Measurements from ENCODE around the gene LRP2.

DNA sequence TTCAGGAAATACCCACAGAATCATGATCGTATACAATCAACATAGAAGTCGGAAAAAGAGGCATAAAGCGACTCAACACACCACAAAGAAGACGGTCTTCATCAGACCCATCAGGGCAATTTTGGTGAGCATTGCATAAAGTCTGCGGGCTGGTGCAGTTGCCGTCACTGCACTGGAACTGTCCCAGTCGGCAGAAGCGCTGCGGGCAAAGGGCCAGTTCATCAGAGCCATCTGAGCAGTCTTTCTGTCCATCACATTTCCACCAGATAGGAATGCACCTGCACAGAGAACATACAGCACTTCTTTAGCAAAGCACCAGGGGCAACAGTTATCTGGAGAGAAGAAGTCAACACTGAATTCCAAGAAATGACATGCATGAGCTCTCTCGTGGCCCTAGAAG is 187.2 kb downstream of the LRP2 start:
- TF ChIP-seq, protein P1, sequence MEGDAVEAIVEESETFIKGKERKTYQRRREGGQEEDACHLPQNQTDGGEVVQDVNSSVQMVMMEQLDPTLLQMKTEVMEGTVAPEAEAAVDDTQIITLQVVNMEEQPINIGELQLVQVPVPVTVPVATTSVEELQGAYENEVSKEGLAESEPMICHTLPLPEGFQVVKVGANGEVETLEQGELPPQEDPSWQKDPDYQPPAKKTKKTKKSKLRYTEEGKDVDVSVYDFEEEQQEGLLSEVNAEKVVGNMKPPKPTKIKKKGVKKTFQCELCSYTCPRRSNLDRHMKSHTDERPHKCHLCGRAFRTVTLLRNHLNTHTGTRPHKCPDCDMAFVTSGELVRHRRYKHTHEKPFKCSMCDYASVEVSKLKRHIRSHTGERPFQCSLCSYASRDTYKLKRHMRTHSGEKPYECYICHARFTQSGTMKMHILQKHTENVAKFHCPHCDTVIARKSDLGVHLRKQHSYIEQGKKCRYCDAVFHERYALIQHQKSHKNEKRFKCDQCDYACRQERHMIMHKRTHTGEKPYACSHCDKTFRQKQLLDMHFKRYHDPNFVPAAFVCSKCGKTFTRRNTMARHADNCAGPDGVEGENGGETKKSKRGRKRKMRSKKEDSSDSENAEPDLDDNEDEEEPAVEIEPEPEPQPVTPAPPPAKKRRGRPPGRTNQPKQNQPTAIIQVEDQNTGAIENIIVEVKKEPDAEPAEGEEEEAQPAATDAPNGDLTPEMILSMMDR (IDR thresholded peaks at IDR 0.05), result no peak
- TF ChIP-seq, protein P2, sequence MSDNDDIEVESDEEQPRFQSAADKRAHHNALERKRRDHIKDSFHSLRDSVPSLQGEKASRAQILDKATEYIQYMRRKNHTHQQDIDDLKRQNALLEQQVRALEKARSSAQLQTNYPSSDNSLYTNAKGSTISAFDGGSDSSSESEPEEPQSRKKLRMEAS (CRISPR knock-in tag; IDR thresholded peaks at IDR 0.05), result no peak
- TF ChIP-seq, protein P3, sequence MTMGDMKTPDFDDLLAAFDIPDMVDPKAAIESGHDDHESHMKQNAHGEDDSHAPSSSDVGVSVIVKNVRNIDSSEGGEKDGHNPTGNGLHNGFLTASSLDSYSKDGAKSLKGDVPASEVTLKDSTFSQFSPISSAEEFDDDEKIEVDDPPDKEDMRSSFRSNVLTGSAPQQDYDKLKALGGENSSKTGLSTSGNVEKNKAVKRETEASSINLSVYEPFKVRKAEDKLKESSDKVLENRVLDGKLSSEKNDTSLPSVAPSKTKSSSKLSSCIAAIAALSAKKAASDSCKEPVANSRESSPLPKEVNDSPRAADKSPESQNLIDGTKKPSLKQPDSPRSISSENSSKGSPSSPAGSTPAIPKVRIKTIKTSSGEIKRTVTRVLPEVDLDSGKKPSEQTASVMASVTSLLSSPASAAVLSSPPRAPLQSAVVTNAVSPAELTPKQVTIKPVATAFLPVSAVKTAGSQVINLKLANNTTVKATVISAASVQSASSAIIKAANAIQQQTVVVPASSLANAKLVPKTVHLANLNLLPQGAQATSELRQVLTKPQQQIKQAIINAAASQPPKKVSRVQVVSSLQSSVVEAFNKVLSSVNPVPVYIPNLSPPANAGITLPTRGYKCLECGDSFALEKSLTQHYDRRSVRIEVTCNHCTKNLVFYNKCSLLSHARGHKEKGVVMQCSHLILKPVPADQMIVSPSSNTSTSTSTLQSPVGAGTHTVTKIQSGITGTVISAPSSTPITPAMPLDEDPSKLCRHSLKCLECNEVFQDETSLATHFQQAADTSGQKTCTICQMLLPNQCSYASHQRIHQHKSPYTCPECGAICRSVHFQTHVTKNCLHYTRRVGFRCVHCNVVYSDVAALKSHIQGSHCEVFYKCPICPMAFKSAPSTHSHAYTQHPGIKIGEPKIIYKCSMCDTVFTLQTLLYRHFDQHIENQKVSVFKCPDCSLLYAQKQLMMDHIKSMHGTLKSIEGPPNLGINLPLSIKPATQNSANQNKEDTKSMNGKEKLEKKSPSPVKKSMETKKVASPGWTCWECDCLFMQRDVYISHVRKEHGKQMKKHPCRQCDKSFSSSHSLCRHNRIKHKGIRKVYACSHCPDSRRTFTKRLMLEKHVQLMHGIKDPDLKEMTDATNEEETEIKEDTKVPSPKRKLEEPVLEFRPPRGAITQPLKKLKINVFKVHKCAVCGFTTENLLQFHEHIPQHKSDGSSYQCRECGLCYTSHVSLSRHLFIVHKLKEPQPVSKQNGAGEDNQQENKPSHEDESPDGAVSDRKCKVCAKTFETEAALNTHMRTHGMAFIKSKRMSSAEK (CRISPR knock-in tag; IDR thresholded peaks at IDR 0.05; ENCODE audit: borderline replicate concordance), result no peak
- TF ChIP-seq NR1H2 (CRISPR knock-in tag; IDR thresholded peaks at IDR 0.05) (no peak), CREM (CRISPR knock-in tag; IDR thresholded peaks at IDR 0.05) (no peak), SMAD3 (CRISPR knock-in tag; IDR thresholded peaks at IDR 0.05; ENCODE audit: borderline replicate concordance) (no peak), NFYB (CRISPR knock-in tag; conservative IDR thresholded peaks at IDR 0.05; ENCODE audit: low read depth) (no peak)
- TF ChIP-seq, protein P4, sequence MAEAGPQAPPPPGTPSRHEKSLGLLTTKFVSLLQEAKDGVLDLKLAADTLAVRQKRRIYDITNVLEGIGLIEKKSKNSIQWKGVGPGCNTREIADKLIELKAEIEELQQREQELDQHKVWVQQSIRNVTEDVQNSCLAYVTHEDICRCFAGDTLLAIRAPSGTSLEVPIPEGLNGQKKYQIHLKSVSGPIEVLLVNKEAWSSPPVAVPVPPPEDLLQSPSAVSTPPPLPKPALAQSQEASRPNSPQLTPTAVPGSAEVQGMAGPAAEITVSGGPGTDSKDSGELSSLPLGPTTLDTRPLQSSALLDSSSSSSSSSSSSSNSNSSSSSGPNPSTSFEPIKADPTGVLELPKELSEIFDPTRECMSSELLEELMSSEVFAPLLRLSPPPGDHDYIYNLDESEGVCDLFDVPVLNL (CRISPR knock-in tag; IDR thresholded peaks at IDR 0.05; ENCODE audit: borderline replicate concordance, low read depth), result no peak
- TF ChIP-seq, protein P5, sequence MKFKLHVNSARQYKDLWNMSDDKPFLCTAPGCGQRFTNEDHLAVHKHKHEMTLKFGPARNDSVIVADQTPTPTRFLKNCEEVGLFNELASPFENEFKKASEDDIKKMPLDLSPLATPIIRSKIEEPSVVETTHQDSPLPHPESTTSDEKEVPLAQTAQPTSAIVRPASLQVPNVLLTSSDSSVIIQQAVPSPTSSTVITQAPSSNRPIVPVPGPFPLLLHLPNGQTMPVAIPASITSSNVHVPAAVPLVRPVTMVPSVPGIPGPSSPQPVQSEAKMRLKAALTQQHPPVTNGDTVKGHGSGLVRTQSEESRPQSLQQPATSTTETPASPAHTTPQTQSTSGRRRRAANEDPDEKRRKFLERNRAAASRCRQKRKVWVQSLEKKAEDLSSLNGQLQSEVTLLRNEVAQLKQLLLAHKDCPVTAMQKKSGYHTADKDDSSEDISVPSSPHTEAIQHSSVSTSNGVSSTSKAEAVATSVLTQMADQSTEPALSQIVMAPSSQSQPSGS (CRISPR knock-in tag; IDR thresholded peaks at IDR 0.05; ENCODE audit: borderline replicate concordance, low read depth), result no peak
- TF ChIP-seq, protein P6, sequence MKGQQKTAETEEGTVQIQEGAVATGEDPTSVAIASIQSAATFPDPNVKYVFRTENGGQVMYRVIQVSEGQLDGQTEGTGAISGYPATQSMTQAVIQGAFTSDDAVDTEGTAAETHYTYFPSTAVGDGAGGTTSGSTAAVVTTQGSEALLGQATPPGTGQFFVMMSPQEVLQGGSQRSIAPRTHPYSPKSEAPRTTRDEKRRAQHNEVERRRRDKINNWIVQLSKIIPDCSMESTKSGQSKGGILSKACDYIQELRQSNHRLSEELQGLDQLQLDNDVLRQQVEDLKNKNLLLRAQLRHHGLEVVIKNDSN (CRISPR knock-in tag; IDR thresholded peaks at IDR 0.05), result no peak
- TF ChIP-seq, protein P7, sequence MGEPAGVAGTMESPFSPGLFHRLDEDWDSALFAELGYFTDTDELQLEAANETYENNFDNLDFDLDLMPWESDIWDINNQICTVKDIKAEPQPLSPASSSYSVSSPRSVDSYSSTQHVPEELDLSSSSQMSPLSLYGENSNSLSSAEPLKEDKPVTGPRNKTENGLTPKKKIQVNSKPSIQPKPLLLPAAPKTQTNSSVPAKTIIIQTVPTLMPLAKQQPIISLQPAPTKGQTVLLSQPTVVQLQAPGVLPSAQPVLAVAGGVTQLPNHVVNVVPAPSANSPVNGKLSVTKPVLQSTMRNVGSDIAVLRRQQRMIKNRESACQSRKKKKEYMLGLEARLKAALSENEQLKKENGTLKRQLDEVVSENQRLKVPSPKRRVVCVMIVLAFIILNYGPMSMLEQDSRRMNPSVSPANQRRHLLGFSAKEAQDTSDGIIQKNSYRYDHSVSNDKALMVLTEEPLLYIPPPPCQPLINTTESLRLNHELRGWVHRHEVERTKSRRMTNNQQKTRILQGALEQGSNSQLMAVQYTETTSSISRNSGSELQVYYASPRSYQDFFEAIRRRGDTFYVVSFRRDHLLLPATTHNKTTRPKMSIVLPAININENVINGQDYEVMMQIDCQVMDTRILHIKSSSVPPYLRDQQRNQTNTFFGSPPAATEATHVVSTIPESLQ (CRISPR knock-in tag; IDR thresholded peaks at IDR 0.05), result no peak

All from WTC11 (cell line).